ENCODE data around the gene NCK2. TPM values are rescaled to one million over a fixed set of nuclear protein-coding genes. Genes with fewer than 3 reads are reported as not detected.

The NCK2 gene
- total and polyA plus RNA-seq, 9 of the 15 experiments (the other 6 are each of a cell fraction or from before 2014, with no cell fraction given) = 0.90 to 27.9 (median 15.9) TPM

- no peak for ATAC-seq
- no TSS peak for BruUV-seq (replicated peaks)
Observed at GRCh38 chr2:105827351-105828096, 82.8 kb downstream of the NCK2 start.

More at GRCh38 chr2:105827351-105828096, 82.8 kb downstream of the NCK2 start:
- TF ChIP-seq CEBPG (CRISPR knock-in tag; IDR thresholded peaks at IDR 0.05) (no peak), CEBPG (tag; conservative IDR thresholded peaks at IDR 0.05 in 1 of 2, IDR thresholded peaks at IDR 0.05 in 1 of 2) (peak; percentile 58 to 87), CEBPB (tag; IDR thresholded peaks at IDR 0.05) (peak; percentile 57), XRCC4 (IDR thresholded peaks at IDR 0.05; ENCODE audit: extremely low read depth, insufficient read depth, insufficient read length) (no peak)
- TF ChIP-seq, protein P1, sequence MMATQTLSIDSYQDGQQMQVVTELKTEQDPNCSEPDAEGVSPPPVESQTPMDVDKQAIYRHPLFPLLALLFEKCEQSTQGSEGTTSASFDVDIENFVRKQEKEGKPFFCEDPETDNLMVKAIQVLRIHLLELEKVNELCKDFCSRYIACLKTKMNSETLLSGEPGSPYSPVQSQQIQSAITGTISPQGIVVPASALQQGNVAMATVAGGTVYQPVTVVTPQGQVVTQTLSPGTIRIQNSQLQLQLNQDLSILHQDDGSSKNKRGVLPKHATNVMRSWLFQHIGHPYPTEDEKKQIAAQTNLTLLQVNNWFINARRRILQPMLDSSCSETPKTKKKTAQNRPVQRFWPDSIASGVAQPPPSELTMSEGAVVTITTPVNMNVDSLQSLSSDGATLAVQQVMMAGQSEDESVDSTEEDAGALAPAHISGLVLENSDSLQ (IDR thresholded peaks at IDR 0.05) = peak; percentile 53
- TF ChIP-seq, protein P2, sequence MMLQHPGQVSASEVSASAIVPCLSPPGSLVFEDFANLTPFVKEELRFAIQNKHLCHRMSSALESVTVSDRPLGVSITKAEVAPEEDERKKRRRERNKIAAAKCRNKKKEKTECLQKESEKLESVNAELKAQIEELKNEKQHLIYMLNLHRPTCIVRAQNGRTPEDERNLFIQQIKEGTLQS (IDR thresholded peaks at IDR 0.05) = peak; percentile 82
- TF ChIP-seq, protein P2 (CRISPR knock-in tag; conservative IDR thresholded peaks at IDR 0.05) = no peak
- POLR2A ChIA-PET = no interaction called here
- Histone ChIP-seq H3K27ac (ENCODE audit: extremely low read depth, low read depth, low read length) (no peak overlapping the region), H3K27me3 (ENCODE audit: control insufficient read depth in 2 of 2, insufficient read depth in 2 of 2, low read length in 2 of 2) (no peaks in the 10 kb centered on the region), H3K79me2 (ENCODE audit: control insufficient read depth, insufficient read depth, low read length) (no peaks in the 10 kb centered on the region), H3K4me1 (replicated peaks in 1 of 2; ENCODE audit: control insufficient read depth in 2 of 2, insufficient read depth in 2 of 2, low read length in 2 of 2) (no peaks in the 10 kb centered on the region), H2AFZ (ENCODE audit: low read depth, low read length) (no peak overlapping the region), H3K4me2 (ENCODE audit: insufficient read depth, low read length) (no peak overlapping the region), H3K4me3 (no peak overlapping the region), H3K9me3 (replicated peaks; ENCODE audit: control insufficient read depth, insufficient read depth, low read depth, low read length) (no peaks in the 10 kb centered on the region), H3K36me3 (ENCODE audit: control insufficient read depth, insufficient read depth, low read length) (no peaks in the 10 kb centered on the region), H3K9me1 (ENCODE audit: control insufficient read depth, insufficient read depth, low read length) (no peaks in the 10 kb centered on the region), H4K20me1 (replicated peaks; ENCODE audit: control insufficient read depth, insufficient read depth, low read length) (no peaks in the 10 kb centered on the region), H3K9ac (ENCODE audit: insufficient read depth in 1 of 2, low read depth in 2 of 2, low read length in 2 of 2) (no peak overlapping the region)
- WGBS (ENCODE audit: insufficient coverage, low coverage, missing lambda C conversion rate) = 56% methylated on average over 1 of the region's 1 CpG
- intact Hi-C loops (cut with micrococcal nuclease) = no loop called here
- CTCF ChIA-PET (ENCODE audit: low intra/inter-chr PET ratio) = no interaction called here
- FAIRE-seq = no peak
- no peak for DNase-seq (ENCODE audit: extremely low read depth in 1 of 4, low spot score in 3 of 4)
- in situ Hi-C loops (cut with MboI) = no loop called here

All from K562 (cell line).